Activated naive CD4-positive, alpha-beta T cell treated with anti-CD3 and anti-CD28 coated beads, Interleukin-2, amount 10 ng/mL, durations not matched to agents 7 days and 5 days (primary cell): Measurements from ENCODE around the gene ZNF846.
A peak's percentile ranks its signal among the peaks of the same experiment; 100 is the strongest.

ENCODE experiments used
- CTCF ChIA-PET: fragments of 350-600 bp; sonication (Branson Sonifier 250); formaldehyde crosslinking; loops from one replicate; lab custom pipeline; 2021; ENCODE audit warnings: antibody characterized with exemption; lab: Charles Lee
- DNase-seq: peaks from one replicate; pipeline ENCODE4 v3.0.0-alpha.2; 2020
- H3K27ac Mint-ChIP-seq: one replicate; pipeline ENCODE4 v1.8.0; 2021; ENCODE audit warnings: mild to moderate bottlenecking, moderate library complexity, mixed read lengths
- H3K27me3 Mint-ChIP-seq: one replicate; pipeline ENCODE4 v1.8.0; 2021; ENCODE audit warnings: mild to moderate bottlenecking, mixed read lengths
- H3K36me3 Mint-ChIP-seq: one replicate; pipeline ENCODE4 v1.8.0; 2021; ENCODE audit warnings: mixed read lengths
- H3K4me1 Mint-ChIP-seq: one replicate; pipeline ENCODE4 v1.8.0; 2021; ENCODE audit warnings: mixed read lengths
- H3K4me3 Mint-ChIP-seq: one replicate; pipeline ENCODE4 v1.8.0; 2021; ENCODE audit warnings: mild to moderate bottlenecking, moderate library complexity, mixed read lengths
- H3K9me3 Mint-ChIP-seq: one replicate; pipeline ENCODE4 v1.8.0; 2021; ENCODE audit warnings: mixed read lengths

The ZNF846 gene

GRCh38 chr19:9768175-9769112 is at the start of gene ZNF846:
TSS of gene ZNF846 (minus strand) at chr19:9768738. CDS start at chr19:9764950, 3,788 bp downstream.
- H3K27me3 Mint-ChIP-seq: no peaks in the 10 kb centered on the region
- CTCF ChIA-PET: interaction anchor here (0.6 kb wide), 1 partner anchor 142 kb away, joined by 3 read pairs; no protein-coding TSS in a partner anchor
- H3K4me3 Mint-ChIP-seq: peak within 1 kb of the TSS; percentile 84
- peaks cover 22% of the 10 kb centered on the region for H3K9me3 Mint-ChIP-seq
- DNase-seq: peak; percentile 95
- H3K4me1 Mint-ChIP-seq: peaks cover 10% of the 10 kb centered on the region
- H3K36me3 Mint-ChIP-seq: peaks cover 23% of the 10 kb centered on the region
- peak within 1 kb of the TSS; percentile 94 for H3K27ac Mint-ChIP-seq

GRCh38 chr19:9818175-9818733 is 49.7 kb upstream of the ZNF846 start:
- H3K9me3 Mint-ChIP-seq: peaks cover 16% of the 10 kb centered on the region
- no peaks in the 10 kb centered on the region for H3K27me3 Mint-ChIP-seq
- H3K36me3 Mint-ChIP-seq: peaks cover 32% of the 10 kb centered on the region
- no peak for DNase-seq
- peak overlapping the region; percentile 84 for H3K4me3 Mint-ChIP-seq
- H3K27ac Mint-ChIP-seq: peak overlapping the region; percentile 95
- peaks cover 33% of the 10 kb centered on the region for H3K4me1 Mint-ChIP-seq
- CTCF ChIA-PET: no interaction called here

DNA sequence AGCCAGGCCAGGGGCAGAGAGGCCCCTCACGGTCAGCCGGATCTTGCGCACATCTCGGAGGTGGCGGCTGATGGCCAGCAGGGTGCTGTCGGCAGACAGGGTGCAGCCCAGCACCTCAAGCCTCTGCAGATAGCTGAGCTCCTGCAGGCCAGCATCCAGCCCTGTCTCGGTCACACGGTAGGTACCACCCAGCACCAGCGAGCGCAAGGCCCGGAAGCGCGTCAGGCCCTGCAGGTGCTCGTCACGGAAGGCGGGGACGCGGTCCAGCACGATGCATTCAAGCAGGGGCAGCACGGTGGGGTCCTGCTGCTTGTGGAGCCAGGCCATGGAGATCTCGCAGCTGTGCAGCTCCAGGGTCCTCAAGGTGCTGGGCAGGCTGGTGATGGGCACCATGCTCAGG is 42.6 kb upstream of the ZNF846 start:
- H3K4me1 Mint-ChIP-seq: peaks cover 26% of the 10 kb centered on the region
- peaks cover 10% of the 10 kb centered on the region for H3K9me3 Mint-ChIP-seq
- H3K4me3 Mint-ChIP-seq: no peak overlapping the region
- CTCF ChIA-PET: no interaction called here
- H3K36me3 Mint-ChIP-seq: peaks cover 40% of the 10 kb centered on the region
- no peak for DNase-seq
- H3K27ac Mint-ChIP-seq: peak overlapping the region; percentile 52
- H3K27me3 Mint-ChIP-seq: no peaks in the 10 kb centered on the region

DNA sequence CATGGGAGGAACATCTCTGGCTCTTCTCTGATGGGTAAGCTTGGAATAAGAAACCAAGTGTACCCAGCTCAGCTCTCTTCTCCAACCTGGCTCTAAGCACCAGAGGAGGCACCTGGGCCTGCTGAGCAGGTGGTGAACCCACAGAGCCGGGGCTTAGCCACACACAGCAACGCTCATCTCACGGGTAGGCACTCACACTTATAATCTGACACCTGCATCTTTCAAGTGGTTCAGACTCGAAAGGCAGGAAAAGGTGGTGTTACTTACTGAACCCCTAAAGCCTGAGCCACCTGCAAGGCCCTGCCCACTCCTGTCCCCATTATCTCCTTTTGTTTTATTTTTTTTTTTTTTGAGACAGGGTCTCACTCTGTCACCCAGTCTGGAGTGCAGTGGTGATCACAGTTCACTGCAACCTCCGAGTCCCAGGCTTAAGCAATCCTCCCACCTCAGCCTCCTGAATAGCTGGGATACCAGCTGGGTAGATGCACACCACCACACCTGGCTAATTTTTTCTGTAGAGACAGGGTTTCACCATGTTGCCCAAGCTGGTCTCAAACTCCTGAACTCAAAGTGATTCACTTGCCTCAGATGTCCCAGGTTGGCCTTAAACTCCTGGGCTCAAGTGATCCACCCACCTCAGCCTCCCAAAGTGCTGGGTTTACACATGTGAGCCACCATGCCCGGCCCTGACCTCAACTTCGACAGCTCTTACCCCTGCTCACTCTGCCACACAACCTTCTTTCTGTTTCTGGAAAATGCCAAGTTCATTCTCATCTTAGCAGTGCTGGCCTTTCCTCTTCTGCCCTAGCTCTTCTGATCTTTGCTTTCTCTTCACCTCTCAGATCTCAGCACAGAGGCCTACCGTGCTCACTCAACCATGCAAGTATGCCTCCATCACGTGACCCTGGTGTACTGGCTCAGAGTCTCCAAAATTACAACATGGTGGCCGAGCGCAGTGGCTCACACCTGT is 40.6 kb upstream of the ZNF846 start:
- Mint-ChIP-seq H3K4me1 (peaks cover 26% of the 10 kb centered on the region), H3K27ac (peak overlapping the region; percentile 87), H3K27me3 (no peaks in the 10 kb centered on the region), H3K36me3 (peaks cover 31% of the 10 kb centered on the region), H3K9me3 (peaks cover 3% of the 10 kb centered on the region), H3K4me3 (no peak overlapping the region)
- DNase-seq: peak; percentile 72
- CTCF ChIA-PET: no interaction called here

GRCh38 chr19:9806803-9807202 is 38.3 kb upstream of the ZNF846 start:
- peaks cover 26% of the 10 kb centered on the region for H3K4me1 Mint-ChIP-seq
- CTCF ChIA-PET: no interaction called here
- no peak overlapping the region for H3K4me3 Mint-ChIP-seq
- peak overlapping the region; percentile 52 for H3K27ac Mint-ChIP-seq
- DNase-seq: no peak
- H3K9me3 Mint-ChIP-seq: no peaks in the 10 kb centered on the region
- peaks cover 27% of the 10 kb centered on the region for H3K36me3 Mint-ChIP-seq
- H3K27me3 Mint-ChIP-seq: no peaks in the 10 kb centered on the region

DNA sequence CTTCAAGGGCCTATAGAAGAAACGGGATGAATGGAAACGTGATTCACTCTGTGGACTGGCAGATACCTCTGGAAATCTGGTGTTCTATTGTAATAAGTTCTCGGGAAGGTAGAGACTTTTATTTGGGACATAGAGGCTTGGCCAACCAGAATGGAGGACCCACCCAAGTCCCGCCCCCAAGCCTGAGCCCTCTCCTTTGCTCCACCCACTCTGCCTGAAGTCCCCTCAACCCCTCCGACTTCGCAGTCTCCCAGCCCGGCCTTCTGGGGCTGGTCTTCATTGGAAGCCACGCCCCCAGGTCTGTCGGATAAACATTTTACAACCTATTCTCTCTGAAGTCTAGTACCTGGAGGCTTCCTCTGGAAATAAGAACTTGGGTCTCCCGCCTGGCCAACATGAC is 33.4 kb upstream of the ZNF846 start:
- Mint-ChIP-seq H3K27me3 (no peaks in the 10 kb centered on the region), H3K4me3 (no peak overlapping the region), H3K4me1 (peaks cover 28% of the 10 kb centered on the region), H3K36me3 (peaks cover 9% of the 10 kb centered on the region), H3K9me3 (no peaks in the 10 kb centered on the region), H3K27ac (no peak overlapping the region)
- DNase-seq: no peak
- CTCF ChIA-PET: no interaction called here

- Mint-ChIP-seq H3K9me3 (no peaks in the 10 kb centered on the region), H3K27ac (no peak overlapping the region), H3K4me1 (peaks cover 34% of the 10 kb centered on the region), H3K27me3 (no peaks in the 10 kb centered on the region), H3K4me3 (no peak overlapping the region), H3K36me3 (peaks cover 2% of the 10 kb centered on the region)
- CTCF ChIA-PET: interaction anchor here (1.8 to 2.1 kb wide), 2 partner anchors 173 to 594 kb away, joined by 4 to 9 read pairs; no protein-coding TSS in a partner anchor
- DNase-seq: no peak
Observed at GRCh38 chr19:9799162-9799561, 30.6 kb upstream of the ZNF846 start.

DNA sequence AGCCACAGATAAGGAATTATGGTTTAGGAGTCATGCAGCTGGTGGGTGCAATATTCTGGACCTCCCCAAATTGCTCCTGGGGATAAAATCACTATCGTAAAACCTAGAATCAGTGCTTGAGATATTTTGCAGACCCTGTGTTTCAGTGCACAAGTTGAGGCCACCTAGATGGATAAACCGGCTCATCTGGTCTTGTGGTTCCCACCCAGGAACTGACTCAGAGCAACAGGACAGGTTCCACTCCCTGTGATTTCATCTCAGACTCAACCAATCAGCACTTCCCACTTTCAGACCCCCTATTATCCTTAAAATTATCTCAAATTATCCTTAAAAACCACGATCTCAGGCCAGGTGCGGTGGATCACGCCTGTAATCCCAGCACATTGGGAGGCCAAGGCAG is 29.3 kb upstream of the ZNF846 start:
- H3K4me3 Mint-ChIP-seq: no peak overlapping the region
- peak overlapping the region; percentile 64 for H3K27ac Mint-ChIP-seq
- H3K27me3 Mint-ChIP-seq: no peaks in the 10 kb centered on the region
- CTCF ChIA-PET: interaction anchor here (1.1 to 2.1 kb wide), 3 partner anchors 172 to 592 kb away, joined by 4 to 9 read pairs (median 6); no protein-coding TSS in a partner anchor
- H3K4me1 Mint-ChIP-seq: peaks cover 40% of the 10 kb centered on the region
- H3K9me3 Mint-ChIP-seq: peaks cover 6% of the 10 kb centered on the region
- DNase-seq: no peak
- H3K36me3 Mint-ChIP-seq: peaks cover 2% of the 10 kb centered on the region

GRCh38 chr19:9796113-9796773 is 27.7 kb upstream of the ZNF846 start:
- no peaks in the 10 kb centered on the region for H3K36me3 Mint-ChIP-seq
- peaks cover 6% of the 10 kb centered on the region for H3K9me3 Mint-ChIP-seq
- DNase-seq: peak; percentile 93
- CTCF ChIA-PET: interaction anchor here (0.7 to 1.6 kb wide), 6 partner anchors 10 to 212 kb away, joined by 3 to 6 read pairs (median 4); partner anchors contain the start of gene ZNF121
- peaks cover 44% of the 10 kb centered on the region for H3K4me1 Mint-ChIP-seq
- no peaks in the 10 kb centered on the region for H3K27me3 Mint-ChIP-seq
- no peak overlapping the region for H3K4me3 Mint-ChIP-seq
- H3K27ac Mint-ChIP-seq: peak overlapping the region; percentile 83

GRCh38 chr19:9793071-9793591 is 24.6 kb upstream of the ZNF846 start:
- CTCF ChIA-PET: no interaction called here
- H3K27me3 Mint-ChIP-seq: no peaks in the 10 kb centered on the region
- no peaks in the 10 kb centered on the region for H3K36me3 Mint-ChIP-seq
- H3K9me3 Mint-ChIP-seq: peaks cover 6% of the 10 kb centered on the region
- peak overlapping the region; percentile 83 for H3K4me3 Mint-ChIP-seq
- peak overlapping the region; percentile 93 for H3K27ac Mint-ChIP-seq
- DNase-seq: peak; percentile 78
- H3K4me1 Mint-ChIP-seq: peaks cover 35% of the 10 kb centered on the region

- peak overlapping the region; percentile 93 for H3K27ac Mint-ChIP-seq
- peaks cover 6% of the 10 kb centered on the region for H3K9me3 Mint-ChIP-seq
- H3K36me3 Mint-ChIP-seq: peaks cover 2% of the 10 kb centered on the region
- CTCF ChIA-PET: no interaction called here
- H3K4me3 Mint-ChIP-seq: peak overlapping the region; percentile 83
- peak; percentile 94 for DNase-seq
- no peaks in the 10 kb centered on the region for H3K27me3 Mint-ChIP-seq
- peaks cover 30% of the 10 kb centered on the region for H3K4me1 Mint-ChIP-seq
Observed at GRCh38 chr19:9792206-9793070, 23.9 kb upstream of the ZNF846 start.

- H3K27ac Mint-ChIP-seq: peak overlapping the region; percentile 93
- H3K27me3 Mint-ChIP-seq: no peaks in the 10 kb centered on the region
- peaks cover 6% of the 10 kb centered on the region for H3K9me3 Mint-ChIP-seq
- peaks cover 2% of the 10 kb centered on the region for H3K36me3 Mint-ChIP-seq
- peak; percentile 97 for DNase-seq
- CTCF ChIA-PET: interaction anchor here (2.2 kb wide), 1 partner anchor 166 kb away, joined by 7 read pairs; no protein-coding TSS in a partner anchor
- peak overlapping the region; percentile 83 for H3K4me3 Mint-ChIP-seq
- peaks cover 29% of the 10 kb centered on the region for H3K4me1 Mint-ChIP-seq
Observed at GRCh38 chr19:9791552-9792205, 23.1 kb upstream of the ZNF846 start.
